Lung (tissue), 12 donors: ENCODE results near the gene DISC1. TPM values are rescaled to one million over a fixed set of nuclear protein-coding genes. Genes with fewer than 3 reads are reported as not detected.

Source experiments
- ATAC-seq: fragments of 200-7000 bp; cut with Tn5 transposase; one replicate; pipeline ENCODE4 v1.9.1; 2020; ENCODE audit warnings: moderate number of reproducible peaks; ENCODE audit not compliant: insufficient read depth, low FRiP score
- DNase-seq, 3 donors: peaks; one replicate each; pipeline ENCODE4 v3.0.0-alpha.2; 2013 to 2017
- H3K27ac ChIP-seq, 2 donors: one replicate each; pipeline ENCODE4 v1.5.1; 2013; ENCODE audit warnings: mild to moderate bottlenecking in 2 of 2, moderate library complexity in 2 of 2, control low read depth in 1 of 2, inconsistent platforms in 1 of 2, low read depth in 1 of 2, low read length in 1 of 2
- H3K27me3 ChIP-seq, 3 donors: one replicate each; pipeline ENCODE4 v1.5.1; 2013; ENCODE audit warnings: low read length in 2 of 3; ENCODE audit not compliant: control insufficient read depth in 3 of 3, insufficient read depth in 3 of 3
- H3K36me3 ChIP-seq, 4 donors: one replicate each; pipeline ENCODE4 v1.5.1; 2013; ENCODE audit warnings: low read length in 4 of 4, mild to moderate bottlenecking in 1 of 4, moderate library complexity in 1 of 4; ENCODE audit not compliant: control insufficient read depth in 4 of 4, insufficient read depth in 4 of 4
- H3K4me1 ChIP-seq, 5 donors: one replicate each; pipeline ENCODE4 v1.5.1; 2013; ENCODE audit warnings: low read length in 5 of 5, mild to moderate bottlenecking in 2 of 5, moderate library complexity in 1 of 5; ENCODE audit not compliant: control insufficient read depth in 5 of 5, insufficient read depth in 5 of 5
- H3K4me3 ChIP-seq: one replicate; pipeline ENCODE4 v1.5.1; 2013; ENCODE audit warnings: mild to moderate bottlenecking, control low read depth, moderate library complexity
- H3K9ac ChIP-seq, 2 donors: one replicate each; pipeline ENCODE4 v1.5.1; 2013; ENCODE audit warnings: low read length in 2 of 2, control low read depth in 1 of 2; ENCODE audit not compliant: insufficient read depth in 1 of 2
- H3K9me3 ChIP-seq, 4 donors: one replicate each; pipeline ENCODE4 v1.5.1; 2013; ENCODE audit warnings: low read length in 3 of 4, mild to moderate bottlenecking in 1 of 4, moderate library complexity in 1 of 4; ENCODE audit not compliant: control insufficient read depth in 4 of 4, insufficient read depth in 3 of 4
- WGBS, 2 donors: extraction: QIAGEN DNeasy Blood & Tissue Kit; methylation state at CpG; one replicate each; pipeline ENCODE4 v1.1.7; 2013; 5-methylcytosine and 5-hydroxymethylcytosine counted together
- polyA plus RNA-seq, 2 donors: library from polyadenylated mRNA; stranded (reverse); fragments of 200-250 nt; gene quantifications; one replicate each; pipeline ENCODE4 v1.2.1, GENCODE V29; 2013
- total RNA-seq, 2 donors: library from RNA; depleted of rRNA in 1 of 2; stranded (reverse); fragments of >200 nt in 1 of 2; gene quantifications; one replicate each; pipeline ENCODE4 v1.2.1, GENCODE V29; 2014 to 2021
- TF ChIP-seq, protein P1 (sequence below): IDR thresholded peaks from 2 replicates; pipeline ENCODE4 v1.5.1; 2012; ENCODE audit warnings: mild to moderate bottlenecking; ENCODE audit errors: control extremely low read depth, extremely low read depth
- donor health status: control.
- donor health status: control.
- donor health status: Bipolar disorder and iron deficiency.
- donor health status: healthy.
- donor health status: DM: yes; HTN: yes; CAD: no.

Gene DISC1
- total and polyA plus RNA-seq, 4 donors, result 0.98 to 32.9 (median 6.1) TPM

DNA sequence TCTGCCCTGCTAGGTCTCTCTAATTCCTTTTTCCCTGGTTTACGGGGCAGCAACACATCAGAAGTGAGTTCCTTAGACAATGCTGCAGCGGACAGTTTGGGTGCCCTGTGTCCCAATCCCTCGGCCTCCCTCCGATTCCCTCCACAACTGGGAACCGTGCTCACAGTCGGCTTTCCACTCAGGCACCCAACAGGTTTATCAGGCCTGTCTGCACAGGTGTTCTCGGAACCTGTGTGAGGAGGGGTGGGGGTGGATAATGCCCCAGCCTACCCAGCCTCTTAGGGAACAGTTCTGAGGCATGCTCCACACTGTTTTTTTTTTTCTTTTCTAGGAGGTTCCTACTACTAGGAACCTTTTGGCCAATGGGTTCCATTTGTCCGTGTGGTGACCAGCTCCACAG, 131.2 kb downstream of the DISC1 start:
- no peaks in the 10 kb centered on the region for H3K27me3 ChIP-seq
- H3K4me3 ChIP-seq, result no peak overlapping the region
- H3K36me3 ChIP-seq, result peaks cover 0 to 11% (median 1%) of the 10 kb centered on the region in 4 donors
- DNase-seq, result no peak
- 87 to 91% methylated on average over 8 of the region's 8 CpGs for WGBS, 2 donors
- TF ChIP-seq, protein P1, sequence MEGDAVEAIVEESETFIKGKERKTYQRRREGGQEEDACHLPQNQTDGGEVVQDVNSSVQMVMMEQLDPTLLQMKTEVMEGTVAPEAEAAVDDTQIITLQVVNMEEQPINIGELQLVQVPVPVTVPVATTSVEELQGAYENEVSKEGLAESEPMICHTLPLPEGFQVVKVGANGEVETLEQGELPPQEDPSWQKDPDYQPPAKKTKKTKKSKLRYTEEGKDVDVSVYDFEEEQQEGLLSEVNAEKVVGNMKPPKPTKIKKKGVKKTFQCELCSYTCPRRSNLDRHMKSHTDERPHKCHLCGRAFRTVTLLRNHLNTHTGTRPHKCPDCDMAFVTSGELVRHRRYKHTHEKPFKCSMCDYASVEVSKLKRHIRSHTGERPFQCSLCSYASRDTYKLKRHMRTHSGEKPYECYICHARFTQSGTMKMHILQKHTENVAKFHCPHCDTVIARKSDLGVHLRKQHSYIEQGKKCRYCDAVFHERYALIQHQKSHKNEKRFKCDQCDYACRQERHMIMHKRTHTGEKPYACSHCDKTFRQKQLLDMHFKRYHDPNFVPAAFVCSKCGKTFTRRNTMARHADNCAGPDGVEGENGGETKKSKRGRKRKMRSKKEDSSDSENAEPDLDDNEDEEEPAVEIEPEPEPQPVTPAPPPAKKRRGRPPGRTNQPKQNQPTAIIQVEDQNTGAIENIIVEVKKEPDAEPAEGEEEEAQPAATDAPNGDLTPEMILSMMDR, result no peak
- peaks cover 0 to 7% (median 3%) of the 10 kb centered on the region in 4 donors for H3K9me3 ChIP-seq
- H3K9ac ChIP-seq, result no peak overlapping the region
- no peak overlapping the region for H3K27ac ChIP-seq
- no peak for ATAC-seq
- H3K4me1 ChIP-seq, result no peaks in the 10 kb centered on the region

DNA sequence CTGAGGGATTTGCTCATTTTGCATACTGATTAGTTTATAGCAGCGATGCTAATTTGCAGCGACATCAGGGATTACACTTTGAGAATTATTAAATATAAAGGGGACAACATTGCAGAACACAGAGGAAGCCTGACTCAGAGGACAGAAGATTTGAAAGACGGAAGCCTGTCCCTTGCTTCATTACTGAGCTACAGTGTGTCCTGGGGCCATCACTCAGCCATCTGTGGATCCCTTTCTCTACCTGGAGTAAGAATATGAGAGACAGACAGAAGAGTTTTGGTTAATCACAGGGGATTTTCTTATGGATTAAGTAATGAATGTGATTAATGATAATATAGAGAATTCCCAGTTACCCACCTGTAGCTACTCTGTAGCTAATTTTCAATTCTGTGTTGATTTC, 134.7 kb downstream of the DISC1 start:
- no peaks in the 10 kb centered on the region for H3K27me3 ChIP-seq
- H3K4me1 ChIP-seq, result no peaks in the 10 kb centered on the region
- ATAC-seq, result no peak
- H3K4me3 ChIP-seq, result no peak overlapping the region
- DNase-seq, result no peak
- H3K36me3 ChIP-seq, result no peaks in the 10 kb centered on the region
- H3K9me3 ChIP-seq, result no peaks in the 10 kb centered on the region
- H3K27ac ChIP-seq, result no peak overlapping the region
- no peak overlapping the region for H3K9ac ChIP-seq
- TF ChIP-seq, protein P1, result no peak
- 68 to 86% methylated on average over 3 of the region's 3 CpGs for whole genome bisulfite sequencing, 2 donors

DNA sequence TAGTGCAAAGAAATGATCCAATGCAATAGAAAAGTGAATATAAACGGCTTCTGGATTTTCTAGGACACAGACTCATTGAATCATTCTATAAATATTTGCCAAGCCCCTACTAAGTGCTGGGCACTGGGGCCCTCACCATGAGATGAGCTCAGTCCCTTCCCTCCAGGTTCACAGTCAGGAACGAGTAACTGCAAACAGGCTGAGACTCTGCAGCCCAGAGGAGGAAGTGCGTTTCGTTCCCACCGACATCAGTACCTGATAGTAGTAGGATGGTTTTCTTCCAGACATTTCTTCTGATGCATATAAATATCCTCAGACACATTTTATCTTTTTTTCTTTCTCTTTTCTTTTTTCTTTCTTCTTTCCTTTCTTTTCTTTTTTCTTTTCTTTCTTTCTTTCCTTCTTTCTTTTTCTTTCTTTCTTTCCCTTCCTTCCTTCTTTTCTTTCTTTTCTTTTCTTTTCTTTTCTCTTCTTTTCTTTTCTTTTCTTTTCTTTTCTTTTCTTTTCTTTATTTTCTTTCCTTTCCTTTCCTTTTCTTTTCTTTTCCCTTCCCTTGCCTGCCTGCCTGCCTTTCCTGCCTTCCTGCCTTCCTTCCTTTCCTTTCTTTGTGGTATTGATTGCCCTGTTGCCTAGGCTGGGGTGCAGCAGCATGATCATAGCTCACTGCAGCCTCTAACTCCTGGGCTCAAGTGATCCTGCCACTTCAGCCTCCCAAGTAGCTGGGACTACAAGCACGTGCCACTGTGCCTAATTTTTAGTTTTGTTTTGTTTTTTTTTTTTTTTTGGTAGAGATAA, 135.4 kb downstream of the DISC1 start:
- DNase-seq, result no peak
- 55 to 78% methylated on average over 6 of the region's 6 CpGs for WGBS, 2 donors
- H3K9ac ChIP-seq, result no peak overlapping the region
- no peaks in the 10 kb centered on the region for H3K27me3 ChIP-seq
- H3K4me1 ChIP-seq, result no peaks in the 10 kb centered on the region
- H3K9me3 ChIP-seq, result no peaks in the 10 kb centered on the region
- no peak for ATAC-seq
- no peaks in the 10 kb centered on the region for H3K36me3 ChIP-seq
- TF ChIP-seq, protein P1, result no peak
- H3K4me3 ChIP-seq, result no peak overlapping the region
- H3K27ac ChIP-seq, result no peak overlapping the region
